HG03521 (cell line): ENCODE data around the gene CAMK1.

ENCODE experiments used
- ATAC-seq: cut with Tn5 transposase; IDR thresholded peaks from one replicate; pipeline ENCODE4 v1.9.1; 2021; ENCODE audit warnings: mild to moderate bottlenecking, moderate library complexity; ENCODE audit not compliant: unreplicated experiment

Gene CAMK1

DNA sequence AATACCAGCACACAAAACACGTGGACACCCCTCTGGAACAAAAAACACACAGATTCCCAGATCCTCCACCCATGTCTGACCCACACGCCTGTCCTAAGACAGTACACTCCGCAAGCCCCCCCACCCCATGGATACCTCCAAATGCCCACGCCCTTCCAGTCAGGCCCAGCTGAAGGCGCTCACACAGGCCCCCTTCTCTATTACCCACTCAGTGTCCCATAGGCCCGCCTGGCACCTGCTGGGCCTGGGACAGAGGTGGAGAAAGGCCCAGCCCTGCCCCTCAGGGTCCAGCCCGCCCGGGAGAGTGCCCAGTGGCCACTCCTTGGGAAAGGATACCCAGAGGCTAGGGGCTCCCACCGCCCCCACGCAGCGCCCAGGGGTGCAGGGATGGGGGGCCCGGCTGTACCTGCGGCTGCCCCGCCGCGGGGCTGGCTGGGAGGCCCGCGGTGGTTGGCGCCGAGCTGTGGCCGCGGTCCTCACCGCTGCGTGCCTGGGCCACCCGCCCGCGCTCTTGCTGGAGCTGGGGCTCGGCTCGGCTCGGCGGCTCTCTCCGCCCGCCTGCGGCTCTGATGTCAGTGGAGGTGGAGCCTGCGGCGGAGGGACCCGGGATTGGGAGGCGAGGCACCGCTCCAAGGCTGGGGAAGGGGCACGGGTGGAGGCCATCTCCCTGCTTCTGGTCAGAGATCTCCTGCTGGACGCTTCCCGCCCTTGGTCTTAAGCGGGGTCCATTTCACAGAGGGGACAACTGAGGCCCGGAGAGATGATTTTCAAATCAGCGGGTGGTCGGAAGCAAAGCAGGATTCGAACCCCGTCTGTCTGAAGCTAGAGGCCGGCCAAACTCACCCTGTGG is at the start of gene CAMK1:
CAMK1 (minus strand) TSS at position 522 of the 850 bp plus-strand sequence. CDS start 2,198 bp downstream, outside the sequence.
- ATAC-seq, result no peak

DNA sequence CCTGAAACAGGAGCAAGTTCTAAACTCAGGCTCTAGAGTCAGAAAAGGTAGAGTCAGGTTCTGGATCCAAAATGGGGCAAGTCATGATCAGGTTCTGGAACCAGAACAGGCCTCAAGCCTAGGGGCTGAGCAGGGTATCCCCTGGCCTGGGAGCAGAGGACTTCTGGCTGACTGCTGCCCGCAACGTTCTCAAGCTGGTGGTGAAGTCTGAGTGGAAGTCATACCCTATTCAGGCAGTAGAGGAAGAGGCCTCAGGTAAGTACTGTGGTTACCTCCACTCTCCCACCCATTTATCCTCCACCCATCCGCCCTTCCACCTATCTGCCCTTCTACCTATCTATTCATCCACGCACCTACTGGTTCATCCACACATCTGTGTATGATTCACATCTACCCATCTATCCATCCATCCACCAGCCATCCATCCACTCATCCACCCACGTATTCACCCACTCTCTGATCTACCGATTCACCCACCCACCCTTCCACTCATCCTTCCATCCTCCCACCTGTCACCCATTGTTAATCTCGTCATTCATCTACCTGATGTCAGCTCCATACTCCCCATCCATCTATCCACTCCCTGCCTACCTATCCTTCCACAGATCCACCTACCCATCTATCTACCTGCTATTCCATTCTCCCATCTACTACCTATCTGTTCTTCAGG is 49.1 kb upstream of the CAMK1 start:
- no peak for ATAC-seq

DNA sequence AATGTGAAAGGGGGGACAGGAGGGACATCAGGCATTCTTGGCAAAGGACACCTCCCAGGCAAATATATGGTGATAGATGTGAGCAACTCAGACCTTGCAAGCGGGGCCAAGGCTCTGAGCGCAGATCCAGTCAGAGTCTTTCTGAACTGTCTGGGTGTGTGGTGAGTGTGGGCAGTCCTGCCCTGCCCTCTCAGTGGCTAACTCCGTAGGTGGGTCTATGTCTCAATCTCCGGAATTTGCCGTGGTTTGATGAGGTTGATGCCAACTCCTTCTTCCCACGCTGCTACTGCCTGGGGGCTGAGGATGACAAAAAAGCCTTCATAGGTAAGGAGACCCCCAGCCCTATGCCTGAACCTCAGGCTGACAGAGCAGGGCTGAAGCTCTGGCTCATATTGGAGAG is 47.7 kb upstream of the CAMK1 start:
- no peak for ATAC-seq

DNA sequence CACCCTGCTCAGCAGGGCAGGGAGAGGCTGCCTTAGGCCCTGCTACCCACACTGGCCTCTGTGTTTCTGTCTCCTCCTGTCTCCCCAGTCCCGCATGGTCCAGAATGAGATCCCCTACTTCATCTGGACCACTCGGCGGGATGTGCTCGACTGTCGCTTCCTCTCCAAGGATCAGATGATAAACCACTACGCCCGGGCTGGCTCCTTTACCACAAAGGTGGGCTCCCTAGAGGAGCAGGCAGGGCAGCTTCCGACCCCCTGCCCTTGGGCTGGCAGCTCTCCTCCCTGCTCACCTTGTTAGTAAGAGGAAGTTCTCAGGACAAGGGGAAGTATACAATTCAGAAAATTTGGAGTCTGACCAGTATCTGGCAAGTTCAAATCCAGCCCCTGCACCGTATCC is 46.2 kb upstream of the CAMK1 start:
- no peak for ATAC-seq

DNA sequence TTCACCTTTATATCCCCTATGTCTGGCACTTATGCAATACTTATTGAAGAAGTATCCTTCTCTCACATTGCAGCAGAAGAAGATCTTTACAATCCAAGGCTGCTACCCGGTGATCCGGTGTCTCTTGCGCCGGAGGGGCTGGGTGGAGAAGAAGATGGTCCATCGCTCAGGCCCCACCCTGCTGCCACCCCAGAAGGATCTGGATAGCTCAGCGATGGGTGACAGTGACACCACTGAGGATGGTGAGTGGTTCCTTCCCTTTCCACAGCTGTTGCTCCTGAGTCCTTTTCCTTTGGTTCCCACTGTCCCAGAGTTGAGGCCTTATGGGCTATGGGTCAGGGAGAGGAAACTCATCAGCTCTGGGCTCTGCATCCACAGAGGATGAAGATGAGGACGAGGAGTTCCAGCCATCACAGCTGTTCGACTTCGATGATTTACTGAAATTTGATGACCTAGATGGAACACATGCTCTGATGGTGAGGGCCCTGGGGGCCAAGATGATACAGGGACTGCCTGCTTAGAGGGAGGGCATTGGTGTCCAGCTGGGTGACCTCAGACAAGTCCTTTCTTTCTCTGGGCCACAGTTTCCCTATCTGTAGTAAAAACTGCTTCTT is 43.2 kb upstream of the CAMK1 start:
- ATAC-seq, result no peak

DNA sequence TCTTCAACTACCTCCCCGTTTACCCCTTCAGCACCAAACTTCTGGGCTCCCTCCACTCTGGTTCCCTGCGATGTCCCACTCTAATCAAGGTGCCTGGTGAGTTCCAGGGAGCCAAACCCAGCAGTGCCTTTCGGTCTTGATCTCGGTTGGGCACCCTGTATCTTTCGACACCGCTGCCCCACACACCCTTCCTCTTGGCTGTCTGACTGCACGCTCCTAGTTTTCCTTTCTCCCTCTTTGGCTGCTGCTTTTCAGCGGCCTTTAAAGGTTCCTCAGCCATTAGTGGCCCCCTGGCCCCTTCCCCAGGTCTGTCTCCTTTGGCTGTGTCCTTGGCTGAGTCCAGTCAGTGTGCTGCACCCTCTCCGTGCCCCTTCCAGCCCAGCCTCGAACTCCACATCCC is 41.1 kb upstream of the CAMK1 start:
- ATAC-seq, result no peak

DNA sequence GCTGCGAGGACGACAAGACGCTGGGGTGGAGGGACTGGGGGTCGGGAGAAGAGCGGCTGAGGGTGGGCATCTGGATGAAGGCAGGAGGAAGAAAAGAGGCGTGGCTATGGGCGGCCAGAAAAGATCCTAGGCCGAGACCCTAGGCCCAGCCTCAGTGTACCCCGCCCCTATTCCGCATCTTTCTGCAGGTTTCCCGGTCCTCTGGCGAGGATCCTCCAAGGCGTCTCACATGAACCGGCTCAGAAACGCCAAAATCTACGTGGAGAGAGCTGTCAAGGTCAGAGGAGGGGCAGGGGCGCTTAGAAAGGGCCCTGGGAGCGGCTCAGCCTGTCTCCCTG is 40.7 kb upstream of the CAMK1 start:
- ATAC-seq, result no peak

DNA sequence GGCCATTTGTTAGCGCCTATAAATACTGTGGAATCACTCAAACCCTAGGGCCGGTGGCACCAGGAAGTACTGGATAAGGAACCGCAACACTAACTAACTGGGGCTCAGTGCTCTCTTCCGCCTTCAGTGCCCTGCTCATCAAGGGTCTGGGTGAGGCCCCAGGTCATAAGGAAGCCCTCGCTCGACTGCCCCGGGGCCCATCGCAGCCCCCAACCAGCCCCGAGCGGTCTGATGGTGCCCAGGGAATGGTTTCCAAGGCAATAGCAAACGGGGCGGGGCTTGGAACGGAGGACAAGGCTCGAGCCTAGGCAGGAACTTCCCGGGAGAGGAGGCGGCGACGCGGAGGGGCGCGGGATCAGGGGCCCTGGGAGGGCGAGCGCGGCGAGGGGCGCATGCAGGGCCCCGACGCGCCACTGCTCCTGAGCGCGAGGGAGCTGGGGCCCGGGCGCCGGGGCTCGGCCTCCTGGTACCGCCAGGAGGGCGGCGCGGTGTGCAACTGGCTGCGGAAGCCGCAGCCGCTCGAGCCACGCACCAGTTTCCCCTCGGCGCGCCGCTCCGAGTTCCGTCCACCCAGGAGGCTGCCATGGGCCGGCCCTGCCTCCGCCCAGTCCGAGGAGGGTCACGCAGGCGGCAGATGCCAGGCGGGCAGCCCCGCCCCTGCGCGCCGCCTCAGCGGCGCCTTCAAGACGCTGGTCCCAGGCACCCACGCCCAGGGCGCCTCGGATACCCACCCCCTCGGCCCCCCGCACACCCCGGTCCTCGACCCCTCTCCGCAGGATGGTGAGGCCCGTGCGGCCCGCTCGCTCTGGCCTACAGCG is 40.1 kb upstream of the CAMK1 start, which contains the start of gene TTLL3:
TTLL3 (plus strand) TSS at position 648 of the 818 bp plus-strand sequence. CDS start 400 bp downstream, outside the sequence.
- no peak for ATAC-seq

DNA sequence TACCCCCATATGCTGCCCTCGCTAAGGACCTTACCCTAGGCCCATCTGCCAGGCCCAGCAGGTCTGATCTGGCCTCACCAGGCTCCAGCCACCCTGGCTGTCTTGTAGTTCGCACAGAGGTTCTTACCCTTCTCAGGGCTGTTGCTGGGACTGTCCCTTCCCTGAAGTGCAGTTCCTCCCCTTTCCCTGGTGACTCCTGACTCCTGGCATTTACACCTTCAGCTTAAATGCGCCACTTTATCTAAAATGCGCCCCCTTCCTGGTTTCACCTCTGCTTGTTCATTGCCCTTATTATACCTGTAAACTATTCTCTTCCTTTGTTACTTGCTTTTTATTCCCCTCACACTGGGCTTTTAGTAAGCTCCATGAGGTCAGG is 39.5 kb upstream of the CAMK1 start:
- no peak for ATAC-seq

DNA sequence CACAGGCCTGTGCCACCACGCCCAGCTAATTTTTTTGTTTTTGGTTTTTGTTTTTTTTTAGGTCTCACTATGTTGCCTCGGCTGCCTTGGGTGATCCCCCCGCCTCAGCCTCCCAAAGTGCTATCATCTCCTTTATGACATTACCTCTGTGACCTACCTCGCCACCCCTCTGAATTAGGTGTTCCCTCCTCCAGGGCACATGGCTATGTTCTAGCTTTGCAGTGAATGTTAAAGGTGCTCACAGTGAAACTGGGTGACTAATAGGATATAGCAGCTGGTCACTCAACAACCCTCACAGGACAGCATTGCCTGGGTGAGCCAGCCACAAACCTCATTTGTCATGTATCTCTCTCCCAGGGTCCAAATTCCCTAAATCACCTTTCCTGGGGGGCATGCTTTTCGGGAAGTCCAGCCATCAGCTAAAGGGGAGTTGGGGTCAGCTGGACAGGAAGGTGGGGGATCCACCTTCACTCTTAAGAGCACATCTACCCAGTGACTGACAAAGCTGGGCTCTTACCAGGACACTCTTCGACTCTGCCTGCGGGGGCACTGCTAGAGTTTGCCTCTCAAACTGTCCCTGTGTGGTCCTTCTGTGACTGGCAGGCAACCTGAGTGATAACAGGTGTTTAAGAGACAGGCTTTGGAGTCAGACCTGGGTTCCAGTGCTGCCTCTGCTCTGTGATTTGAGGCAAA is 38.7 kb upstream of the CAMK1 start:
- ATAC-seq, result peak; percentile 74

DNA sequence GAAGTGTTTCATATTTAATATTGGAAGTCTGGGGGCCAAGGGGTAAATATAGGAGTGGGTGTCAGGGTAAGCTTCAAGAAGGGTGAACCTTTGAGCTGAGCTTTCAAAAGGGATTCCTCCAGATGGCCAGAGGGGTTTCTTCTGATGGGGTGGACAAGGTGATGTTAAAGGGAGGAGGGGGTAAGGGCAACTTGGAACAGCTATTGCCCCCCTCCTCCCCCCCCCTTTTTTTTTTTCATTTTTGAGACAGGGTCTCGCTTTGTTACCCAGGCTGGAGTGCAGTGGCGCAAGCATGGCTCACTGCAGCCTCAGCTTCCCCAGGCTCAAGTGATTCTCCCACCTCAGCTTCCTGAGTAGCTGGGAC is 38.2 kb upstream of the CAMK1 start:
- no peak for ATAC-seq

DNA sequence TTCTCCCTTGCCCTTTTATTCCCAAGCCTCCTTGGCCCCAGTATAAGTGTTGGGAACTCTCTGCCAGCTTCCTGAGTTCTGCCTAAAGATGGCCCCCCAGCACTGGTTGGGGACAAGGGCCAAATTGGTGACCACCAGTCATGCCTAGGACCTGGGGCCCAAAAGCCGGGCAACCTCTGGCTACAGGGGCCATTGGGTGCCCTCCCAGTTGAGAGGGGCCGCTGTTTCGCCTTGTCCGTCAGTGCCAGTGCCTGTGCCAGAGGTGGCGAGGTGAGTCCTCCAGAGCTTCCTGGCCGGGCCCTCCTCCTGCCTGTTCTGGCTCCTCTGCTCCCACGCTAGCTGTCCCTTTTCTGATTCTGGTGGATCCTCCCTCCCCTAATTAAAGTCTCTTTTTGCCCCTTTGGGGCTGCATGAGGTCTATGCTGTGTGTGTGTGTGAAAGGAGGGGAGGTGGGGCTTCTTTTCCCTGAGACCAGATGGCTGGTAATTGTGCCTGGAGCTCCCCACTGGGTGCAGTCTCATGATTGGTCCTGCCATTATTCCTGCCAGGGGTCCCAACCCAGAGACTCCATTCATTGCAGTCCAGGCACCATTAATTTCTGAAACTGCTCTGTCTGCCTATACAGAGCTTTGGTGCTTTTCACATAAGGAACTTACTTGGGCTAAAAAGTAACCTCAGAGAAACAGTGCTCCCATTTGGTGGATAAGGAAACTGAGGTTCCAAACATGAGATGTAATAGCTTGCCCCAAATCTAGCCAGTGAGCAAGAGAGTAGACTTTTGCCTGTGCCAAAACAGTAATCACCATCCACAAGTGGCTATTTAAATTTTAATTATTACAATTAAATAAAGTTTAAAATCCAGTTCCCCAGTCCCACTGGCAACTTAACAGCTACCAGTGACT is 37.2 kb upstream of the CAMK1 start:
- no peak for ATAC-seq

DNA sequence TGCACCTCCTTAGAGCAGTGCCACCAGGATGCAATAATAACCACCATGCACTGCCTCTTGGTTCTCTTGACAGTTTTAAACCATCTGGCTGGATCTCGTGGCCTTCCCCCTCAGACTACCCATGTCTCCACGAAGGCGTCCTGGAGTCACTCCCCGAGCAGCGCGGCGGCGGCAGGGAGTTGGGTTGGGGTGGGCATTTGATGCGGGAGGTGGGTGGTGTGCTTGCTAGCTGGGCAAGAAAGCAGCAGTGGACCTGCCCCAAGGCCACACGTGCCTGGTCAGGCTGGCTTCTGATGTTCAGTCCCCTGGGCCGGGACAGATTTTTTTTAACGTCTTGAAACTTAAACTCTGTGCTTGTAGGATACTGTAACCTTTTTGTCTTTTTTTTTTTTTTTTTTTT is 36.4 kb upstream of the CAMK1 start:
- ATAC-seq, result no peak

DNA sequence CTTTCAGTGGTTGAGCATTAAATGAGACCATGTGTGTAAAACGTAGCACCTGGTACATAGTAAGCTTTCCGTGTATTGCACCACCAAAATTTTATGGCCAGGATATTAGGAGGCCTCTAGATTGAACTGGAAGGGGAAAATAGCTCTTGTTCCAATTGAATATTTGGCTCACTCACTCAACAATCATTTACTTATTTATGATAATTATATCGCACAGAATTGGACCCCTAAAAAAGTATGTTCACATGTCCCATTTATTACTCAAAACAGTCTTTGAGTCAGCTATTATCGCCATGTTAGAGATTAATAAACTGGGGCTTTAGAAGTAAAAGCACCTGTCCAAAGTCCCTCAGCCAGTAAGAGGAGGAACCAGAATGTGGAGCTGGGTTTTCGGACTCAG is 35.2 kb upstream of the CAMK1 start:
- no peak for ATAC-seq

DNA sequence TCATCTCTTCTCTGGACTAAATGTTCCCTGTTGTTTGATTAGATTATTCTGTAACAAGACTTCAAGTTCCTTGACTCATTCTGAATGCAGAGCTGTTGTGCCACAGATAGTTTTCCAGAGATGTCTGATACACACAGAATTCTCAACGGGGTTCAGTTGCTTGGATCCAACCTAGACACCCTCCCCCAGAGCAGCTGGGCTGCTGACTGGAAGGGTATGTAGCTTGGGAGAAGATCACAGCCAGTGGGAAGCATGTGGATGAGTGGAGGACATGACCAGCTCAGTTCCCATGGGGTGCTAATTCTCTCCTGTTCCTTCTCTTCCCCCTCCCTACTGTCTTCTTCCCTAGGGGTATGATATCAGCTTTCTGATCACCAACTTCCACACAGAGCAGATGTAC is 33.7 kb upstream of the CAMK1 start:
- no peak for ATAC-seq

DNA sequence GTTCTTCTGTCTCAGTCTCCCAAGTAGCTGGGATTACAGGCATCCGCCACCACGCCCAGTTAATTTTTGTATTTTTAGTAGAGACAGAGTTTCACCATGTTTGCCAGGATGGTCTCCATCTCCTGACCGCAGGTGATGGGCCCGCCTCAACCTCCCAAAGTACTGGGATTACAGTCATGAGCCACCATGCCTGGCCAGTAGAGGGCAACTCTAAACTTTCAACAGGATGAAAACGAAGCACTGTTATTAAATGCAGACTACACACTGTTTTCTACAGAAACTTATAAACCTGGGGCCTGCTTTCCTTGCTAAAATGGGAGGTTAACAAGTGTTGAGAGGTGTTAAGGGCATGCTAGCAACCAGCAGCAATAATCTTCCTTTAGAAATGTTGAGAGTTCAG is 30.8 kb upstream of the CAMK1 start:
- ATAC-seq, result no peak

DNA sequence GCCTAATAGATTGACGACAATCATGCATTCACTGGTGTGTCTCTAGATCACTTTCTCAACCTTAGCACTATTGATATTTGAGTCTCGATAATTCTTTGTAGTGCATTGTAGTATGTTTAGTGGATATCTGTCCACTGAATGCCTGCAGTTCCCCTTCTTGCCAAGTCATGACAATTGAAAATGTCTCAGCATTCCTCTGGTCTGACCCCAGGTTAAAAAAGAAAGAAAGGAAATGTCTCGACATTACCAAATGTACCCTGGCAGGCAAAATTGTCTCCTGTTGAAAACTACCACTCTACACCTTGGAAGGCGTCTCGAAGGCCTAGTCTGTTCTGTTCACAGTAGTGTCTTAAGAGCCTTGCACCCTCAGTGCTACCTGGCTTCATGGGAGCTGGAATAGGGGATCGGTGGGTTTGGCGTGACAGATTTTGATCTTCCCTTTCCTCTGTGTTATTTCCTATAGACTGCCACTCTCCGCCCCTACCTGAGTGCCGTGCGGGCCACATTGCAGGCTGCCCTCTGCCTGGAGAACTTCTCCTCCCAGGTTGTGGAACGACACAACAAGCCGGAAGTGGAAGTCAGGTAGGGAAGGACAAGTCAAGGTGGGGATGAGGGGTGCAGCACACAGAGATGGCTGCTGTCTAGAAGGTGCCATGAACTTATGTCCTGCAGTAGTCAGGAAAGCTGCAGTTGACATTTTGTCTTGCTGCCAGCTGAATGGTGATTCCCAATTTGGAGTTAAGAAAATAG is 27.6 kb upstream of the CAMK1 start:
- ATAC-seq, result no peak

DNA sequence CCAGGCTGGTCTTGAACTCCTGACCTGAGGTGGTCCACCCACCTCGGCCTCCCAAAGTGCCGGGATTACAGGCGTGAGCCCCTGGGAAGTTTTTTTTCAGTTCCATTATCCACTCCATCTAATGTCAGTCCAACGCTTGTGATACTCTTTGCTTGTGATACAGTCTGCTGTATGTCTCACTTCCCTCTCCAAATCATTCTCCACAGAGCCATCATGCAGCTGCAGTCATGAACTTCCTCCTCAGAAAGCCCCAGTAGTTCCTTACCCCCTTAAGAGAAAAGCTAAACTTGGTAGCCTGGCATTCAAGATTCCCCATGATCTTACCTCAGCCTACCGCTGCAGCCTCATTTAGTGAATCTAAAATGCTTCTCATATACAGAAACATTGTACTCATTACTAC is 25.5 kb upstream of the CAMK1 start:
- ATAC-seq, result no peak

DNA sequence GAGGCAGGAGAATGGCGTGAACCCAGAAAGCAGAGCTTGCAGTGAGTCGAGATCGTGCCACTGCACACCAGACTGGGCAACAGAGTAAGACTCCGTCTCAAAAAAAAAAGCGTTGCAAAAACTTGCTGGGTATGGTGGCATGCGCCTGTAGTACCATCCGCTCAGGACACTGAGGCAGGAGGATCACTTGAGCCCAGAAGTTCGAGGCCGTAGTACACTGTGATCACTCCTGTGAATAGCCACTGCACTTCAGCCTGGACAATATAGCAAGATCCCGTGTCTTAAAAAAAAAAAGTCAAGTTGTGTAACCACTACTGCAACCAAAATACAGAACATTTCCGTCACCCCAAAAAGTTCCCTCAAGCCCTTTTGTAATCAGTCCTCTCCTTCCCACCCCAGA is 24.7 kb upstream of the CAMK1 start:
- no peak for ATAC-seq
